AG04449 (cell line): ENCODE data around the gene GGT7.
"Not testable (repeated sequence)": the region's sequence is repeated elsewhere in the genome, so short reads cannot be mapped to it uniquely, and the experiment has no call there.

Experiments
- CTCF ChIA-PET: fragments of 350-600 bp; formaldehyde crosslinking; extraction: SDS; loops from one replicate; lab custom pipeline; 2021; ENCODE audit warnings: antibody characterized with exemption; lab: Yijun Ruan, JAX
- POLR2A ChIA-PET: fragments of 400-600, 350-600 bp; formaldehyde crosslinking; extraction: SDS; loops from one replicate; lab custom pipeline; 2020; ENCODE audit warnings: antibody characterized with exemption, inconsistent platforms; lab: Yijun Ruan, JAX
- DNase-seq: peaks from one replicate; pipeline ENCODE4 v3.0.0-alpha.2; 2010; ENCODE audit warnings: low read depth, low spot score
- H3K4me3 ChIP-seq: 2 replicates; pipeline ENCODE4 v1.5.1; 2011; ENCODE audit warnings: low read depth, mild to moderate bottlenecking, control low read depth, low read length
- CTCF ChIP-seq: IDR thresholded peaks from one replicate; pipeline ENCODE4 v1.5.1; 2011; ENCODE audit warnings: mild to moderate bottlenecking, moderate library complexity, low read length, control low read depth, inconsistent platforms; ENCODE audit not compliant: insufficient read depth; ENCODE audit errors: missing control alignments

Gene GGT7

GRCh38 chr20:34907616-34908469 is 35.2 kb upstream of the GGT7 start:
- CTCF ChIA-PET = interaction anchor here (0.9 kb wide), 1 partner anchor 36 kb away, joined by 4 read pairs; no protein-coding TSS in a partner anchor
- DNase-seq = peak; percentile 60
- TF ChIP-seq CTCF = no peak

GRCh38 chr20:34904202-34904621 is 31.6 kb upstream of the GGT7 start:
- no peak overlapping the region for H3K4me3 ChIP-seq
- POLR2A ChIA-PET = no interaction called here
- no peak for TF ChIP-seq CTCF
- DNase-seq = no peak
- CTCF ChIA-PET = interaction anchor here (1.8 kb wide), 1 partner anchor 32 kb away, joined by 7 read pairs; the partner anchor contains the start of gene GGT7

More at GRCh38 chr20:34907616-34908469, 35.2 kb upstream of the GGT7 start:
- POLR2A ChIA-PET = no interaction called here
- no peak overlapping the region for H3K4me3 ChIP-seq

- H3K4me3 ChIP-seq, CTCF ChIA-PET, DNase-seq: not testable (repeated sequence)
- POLR2A ChIA-PET = interaction anchor here (0.6 kb wide), 1 partner anchor 270 kb away, joined by 4 read pairs; no protein-coding TSS in a partner anchor
Measured at GRCh38 chr20:34898731-34899130, 26.1 kb upstream of the GGT7 start.

- POLR2A ChIA-PET = interaction anchor here (0.6 kb wide), 1 partner anchor 270 kb away, joined by 4 read pairs; no protein-coding TSS in a partner anchor
- CTCF ChIA-PET, DNase-seq, H3K4me3 ChIP-seq: not testable (repeated sequence)
Measured at GRCh38 chr20:34898129-34898528, 25.5 kb upstream of the GGT7 start.

GRCh38 chr20:34896086-34896621 is 23.5 kb upstream of the GGT7 start:
- H3K4me3 ChIP-seq = no peak overlapping the region
- CTCF ChIA-PET = no interaction called here
- TF ChIP-seq CTCF = no peak
- no peak for DNase-seq
- POLR2A ChIA-PET = no interaction called here

GRCh38 chr20:34895465-34895864 is 22.8 kb upstream of the GGT7 start:
- DNase-seq = no peak
- POLR2A ChIA-PET = no interaction called here
- H3K4me3 ChIP-seq = no peak overlapping the region
- no peak for TF ChIP-seq CTCF
- CTCF ChIA-PET = no interaction called here

- TF ChIP-seq CTCF = no peak
- H3K4me3 ChIP-seq = no peak overlapping the region
- POLR2A ChIA-PET = no interaction called here
- CTCF ChIA-PET = no interaction called here
- DNase-seq = no peak
Measured at GRCh38 chr20:34894723-34895122, 22.1 kb upstream of the GGT7 start.
